Fibroblast of peridontal ligament (primary cell): ENCODE measurements around the gene EPHA4.

Experiments
- DNase-seq: peaks from one replicate; pipeline ENCODE4 v3.0.0-alpha.2; 2010; ENCODE audit errors: extremely low read depth

The EPHA4 gene

GRCh38 chr2:221504905-221505304, 67.2 kb downstream of the EPHA4 start:
- DNase-seq, result no peak

- no peak for DNase-seq
Measured at GRCh38 chr2:221503965-221504364, 68.1 kb downstream of the EPHA4 start.

- peak; percentile 69 for DNase-seq
Measured at GRCh38 chr2:221502270-221503010, 69.7 kb downstream of the EPHA4 start.

GRCh38 chr2:221501883-221502269, 70.2 kb downstream of the EPHA4 start:
- no peak for DNase-seq

- peak; percentile 79 for DNase-seq
Measured at GRCh38 chr2:221501210-221501882, 70.8 kb downstream of the EPHA4 start.

GRCh38 chr2:221500501-221501209, 71.4 kb downstream of the EPHA4 start:
- no peak for DNase-seq

GRCh38 chr2:221495731-221496130, 76.4 kb downstream of the EPHA4 start:
- DNase-seq, result no peak

- no peak for DNase-seq
Measured at GRCh38 chr2:221494556-221494955, 77.5 kb downstream of the EPHA4 start.

GRCh38 chr2:221493391-221493790, 78.7 kb downstream of the EPHA4 start:
- no peak for DNase-seq

- DNase-seq, result peak; percentile 77
Measured at GRCh38 chr2:221492636-221493035, 79.5 kb downstream of the EPHA4 start.

GRCh38 chr2:221490506-221491060, 81.5 kb downstream of the EPHA4 start:
- DNase-seq, result no peak

- DNase-seq, result no peak
Measured at GRCh38 chr2:221488136-221488807, 83.8 kb downstream of the EPHA4 start.

- DNase-seq, result no peak
Measured at GRCh38 chr2:221486106-221486505, 86.0 kb downstream of the EPHA4 start.

- DNase-seq, result peak; percentile 82
Measured at GRCh38 chr2:221485503-221485870, 86.6 kb downstream of the EPHA4 start.

- DNase-seq, result no peak
Measured at GRCh38 chr2:221484761-221485502, 87.2 kb downstream of the EPHA4 start.

GRCh38 chr2:221482666-221483455, 89.2 kb downstream of the EPHA4 start:
- no peak for DNase-seq

GRCh38 chr2:221480821-221481220, 91.3 kb downstream of the EPHA4 start:
- no peak for DNase-seq

GRCh38 chr2:221480163-221480562, 91.9 kb downstream of the EPHA4 start:
- DNase-seq, result no peak

GRCh38 chr2:221478485-221478863, 93.6 kb downstream of the EPHA4 start:
- no peak for DNase-seq

GRCh38 chr2:221477714-221478484, 94.2 kb downstream of the EPHA4 start:
- peak; percentile 29 for DNase-seq
